GM12801 (cell line): ENCODE measurements around the gene TMEM252.

ENCODE experiments used
- TF ChIP-seq, protein P1 (sequence below): IDR thresholded peaks from one replicate; pipeline ENCODE4 v1.5.1; 2011; ENCODE audit warnings: control low read depth; ENCODE audit not compliant: insufficient read length; ENCODE audit errors: extremely low read depth

TMEM252 gene

DNA sequence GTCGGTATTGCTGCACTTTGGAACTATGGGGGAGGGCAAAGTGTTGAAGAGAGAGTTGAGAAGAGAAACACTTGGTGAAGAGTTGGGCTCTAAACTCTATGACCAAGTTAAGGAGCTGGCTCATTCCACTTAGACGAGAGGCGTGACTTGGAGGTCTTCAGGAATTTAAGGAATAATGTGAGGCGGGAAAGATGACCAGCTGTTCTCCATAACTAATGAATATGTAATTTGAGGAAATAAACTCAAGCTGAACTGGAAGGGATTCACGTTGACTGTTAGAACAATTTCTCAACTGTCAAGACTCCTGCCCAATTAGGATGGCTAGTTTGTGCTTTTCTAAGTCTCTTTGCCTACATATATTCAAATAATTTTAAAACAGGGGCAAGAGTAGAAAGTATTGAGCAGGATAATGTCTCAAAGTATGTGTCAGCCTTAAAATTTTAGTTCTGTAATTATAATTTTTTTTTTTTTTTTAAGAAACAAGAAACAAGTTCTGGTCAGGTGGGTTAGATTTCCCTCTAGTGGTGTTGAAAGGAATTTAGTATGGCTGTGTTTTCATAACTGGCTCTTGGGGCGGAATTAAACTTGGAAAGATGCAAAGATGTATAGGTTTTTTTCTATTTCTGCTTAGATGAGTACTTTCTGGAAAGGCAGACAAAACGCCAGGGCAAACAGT is 33.4 kb downstream of the TMEM252 start:
- TF ChIP-seq, protein P1, sequence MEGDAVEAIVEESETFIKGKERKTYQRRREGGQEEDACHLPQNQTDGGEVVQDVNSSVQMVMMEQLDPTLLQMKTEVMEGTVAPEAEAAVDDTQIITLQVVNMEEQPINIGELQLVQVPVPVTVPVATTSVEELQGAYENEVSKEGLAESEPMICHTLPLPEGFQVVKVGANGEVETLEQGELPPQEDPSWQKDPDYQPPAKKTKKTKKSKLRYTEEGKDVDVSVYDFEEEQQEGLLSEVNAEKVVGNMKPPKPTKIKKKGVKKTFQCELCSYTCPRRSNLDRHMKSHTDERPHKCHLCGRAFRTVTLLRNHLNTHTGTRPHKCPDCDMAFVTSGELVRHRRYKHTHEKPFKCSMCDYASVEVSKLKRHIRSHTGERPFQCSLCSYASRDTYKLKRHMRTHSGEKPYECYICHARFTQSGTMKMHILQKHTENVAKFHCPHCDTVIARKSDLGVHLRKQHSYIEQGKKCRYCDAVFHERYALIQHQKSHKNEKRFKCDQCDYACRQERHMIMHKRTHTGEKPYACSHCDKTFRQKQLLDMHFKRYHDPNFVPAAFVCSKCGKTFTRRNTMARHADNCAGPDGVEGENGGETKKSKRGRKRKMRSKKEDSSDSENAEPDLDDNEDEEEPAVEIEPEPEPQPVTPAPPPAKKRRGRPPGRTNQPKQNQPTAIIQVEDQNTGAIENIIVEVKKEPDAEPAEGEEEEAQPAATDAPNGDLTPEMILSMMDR = no peak

DNA sequence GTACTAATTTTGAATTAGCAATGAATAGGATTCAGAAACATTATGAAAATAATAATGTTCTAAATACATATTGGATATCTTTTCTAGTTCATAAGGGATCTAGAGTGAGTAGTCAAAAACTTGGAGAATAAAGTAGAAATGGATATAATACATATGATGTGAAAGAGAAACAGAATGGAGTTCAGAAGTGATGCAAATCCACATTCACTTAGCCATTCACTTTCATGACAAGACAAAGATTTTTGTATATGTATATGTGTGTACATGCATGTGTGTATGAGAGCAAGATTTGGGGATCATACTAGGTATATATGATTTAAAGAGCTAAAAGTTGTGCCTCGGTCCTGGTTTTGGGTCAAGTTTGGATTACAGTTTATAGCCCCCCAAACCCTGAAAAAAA is 34.1 kb downstream of the TMEM252 start:
- TF ChIP-seq, protein P1 = no peak

DNA sequence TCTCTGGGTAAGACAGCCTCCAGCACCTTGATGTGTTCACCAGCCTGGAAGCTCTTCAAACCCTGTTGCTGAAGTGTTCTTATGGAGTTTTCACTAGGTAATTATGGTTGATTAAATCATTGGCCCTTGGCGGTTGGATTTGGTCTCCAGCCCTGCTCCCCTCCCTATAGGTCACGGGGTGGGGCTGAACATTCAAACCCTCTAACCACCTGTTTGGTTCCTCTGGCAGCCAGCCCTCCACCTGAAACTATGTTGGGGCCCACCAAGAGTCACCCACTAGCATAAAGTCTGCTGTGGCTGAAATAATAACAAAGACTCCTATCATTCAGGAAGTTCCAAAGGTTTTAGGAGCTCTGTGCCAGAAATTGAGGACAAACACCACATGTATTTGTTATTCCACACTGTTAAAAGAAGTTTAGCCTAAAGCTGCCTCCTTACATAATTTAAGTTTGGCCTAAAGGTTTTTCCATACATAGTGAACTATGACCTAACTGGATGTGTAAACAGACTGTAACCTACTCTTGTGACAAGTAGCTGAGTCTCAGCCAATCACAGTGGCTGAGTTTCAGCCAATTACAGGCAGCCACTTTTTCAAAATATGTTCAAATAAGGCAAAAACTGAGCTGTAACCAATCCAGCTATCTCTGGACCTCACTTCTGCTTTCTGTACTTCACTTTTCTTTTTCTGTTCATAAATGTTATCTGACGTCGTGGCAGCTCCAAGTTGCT is 34.8 kb downstream of the TMEM252 start:
- TF ChIP-seq, protein P1 = no peak

DNA sequence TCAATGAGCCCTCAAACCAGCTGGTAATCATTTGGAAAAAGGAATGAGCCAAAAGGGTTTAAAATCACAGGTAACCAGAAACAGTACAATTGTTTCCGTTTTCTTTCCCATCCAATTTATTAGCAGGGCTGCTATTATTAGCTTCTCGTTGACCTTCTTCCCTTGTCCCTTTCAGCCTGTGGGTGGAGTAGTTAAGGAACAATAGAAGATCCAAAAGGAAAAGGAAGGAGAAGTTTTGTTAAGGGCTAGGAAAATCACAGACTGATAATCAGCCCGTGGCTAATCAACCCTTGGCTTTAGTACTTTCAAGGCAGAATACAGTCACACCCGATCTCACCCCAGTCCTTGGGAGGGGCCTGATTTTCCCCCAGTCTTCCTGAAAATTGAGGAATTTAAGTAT is 38.4 kb downstream of the TMEM252 start:
- TF ChIP-seq, protein P1 = no peak

DNA sequence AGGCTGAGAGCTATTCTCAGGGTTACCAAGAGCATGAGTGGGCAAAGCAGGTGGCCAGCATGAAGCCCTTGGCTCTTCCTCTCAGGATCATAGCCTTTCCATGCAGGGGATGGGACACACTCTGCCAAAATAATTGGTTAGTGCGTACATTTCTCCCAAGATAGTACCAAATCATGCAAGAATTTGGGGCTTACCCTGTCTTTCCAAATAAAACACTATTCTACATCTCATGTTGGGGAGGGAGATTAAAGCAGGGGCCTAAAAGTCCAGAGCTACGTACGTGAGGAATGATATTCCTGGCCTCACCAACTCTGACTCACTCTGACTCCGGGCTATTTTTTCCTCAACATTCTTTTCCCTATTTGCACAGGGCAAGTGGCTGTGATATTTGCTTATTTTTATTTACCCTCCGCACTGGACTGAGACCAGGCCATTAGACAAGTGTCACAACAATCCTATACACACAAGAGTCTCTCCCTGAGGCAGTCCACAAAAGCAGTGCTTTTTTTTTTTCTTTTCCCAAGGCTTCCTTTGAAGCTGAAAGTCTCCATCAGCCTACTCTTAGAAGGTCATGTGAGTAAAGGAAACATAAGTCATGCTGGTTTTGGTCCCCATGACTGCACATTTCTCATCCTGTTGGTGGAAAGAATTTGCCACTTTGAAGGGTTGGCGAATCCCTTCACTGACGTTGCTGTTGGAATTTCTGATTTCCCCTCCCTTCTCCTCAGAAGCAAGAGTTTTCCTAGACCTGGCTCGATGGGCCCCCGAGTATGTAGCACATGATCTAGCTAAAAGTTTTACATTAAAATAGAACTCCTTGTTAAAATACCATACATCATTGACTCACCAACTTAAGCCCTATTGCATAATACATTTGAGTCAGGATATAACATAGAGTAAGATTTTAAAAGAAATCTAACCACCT is 40.0 kb downstream of the TMEM252 start:
- TF ChIP-seq, protein P1 = no peak

DNA sequence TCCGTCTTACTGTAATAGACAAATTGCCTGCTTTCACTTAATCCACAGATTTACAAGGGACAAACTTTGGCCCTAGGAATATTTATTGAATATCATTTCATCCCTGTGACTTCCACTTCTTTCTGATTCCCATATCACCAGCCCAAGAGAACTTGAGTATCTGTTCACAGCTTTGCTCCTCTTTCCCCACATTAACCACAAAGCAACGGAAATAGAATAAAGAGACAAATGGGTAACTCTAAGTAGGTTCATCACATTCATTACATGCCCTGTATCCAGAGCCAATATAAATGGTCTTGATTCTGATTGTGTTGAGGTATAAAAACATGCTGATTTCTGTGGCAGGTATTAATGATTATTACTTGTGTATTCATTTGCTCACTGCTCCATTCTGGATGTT is 41.9 kb downstream of the TMEM252 start:
- TF ChIP-seq, protein P1 = no peak

DNA sequence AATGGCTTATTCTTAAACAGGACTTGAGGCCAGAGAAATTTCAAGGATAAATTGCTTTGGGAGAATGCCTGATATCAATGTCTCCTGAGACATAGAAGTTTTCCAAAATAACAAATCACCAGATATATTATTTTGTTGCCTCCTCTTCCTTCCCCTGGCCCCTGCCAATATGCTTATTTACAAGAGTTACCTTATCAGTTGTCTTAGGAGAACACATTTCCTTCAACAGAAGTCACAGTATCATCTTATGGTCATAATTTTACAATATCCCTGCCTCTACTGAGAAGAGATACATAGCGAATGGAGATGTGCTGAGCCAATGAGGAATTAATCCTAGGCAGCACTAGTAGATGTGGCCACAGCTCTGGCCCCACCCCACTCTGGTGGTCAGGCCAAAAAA is 43.1 kb downstream of the TMEM252 start:
- TF ChIP-seq, protein P1 = no peak
